GM15510 (cell line): ENCODE results near the gene HAPLN1.

Experiments
- POLR2A ChIP-seq: IDR thresholded peaks from 3 replicates; pipeline ENCODE4 v1.6.1; 2011; ENCODE audit warnings: borderline replicate concordance; ENCODE audit not compliant: insufficient read length; ENCODE audit errors: extremely low read depth

Gene HAPLN1

GRCh38 chr5:83720836-83721537, at the start of gene HAPLN1:
Gene HAPLN1 (minus strand): TSS chr5:83720855. CDS start chr5:83673523, 47,332 bp downstream.
- no peak for TF ChIP-seq POLR2A

GRCh38 chr5:83767409-83767992, 46.8 kb upstream of the HAPLN1 start:
- no peak for TF ChIP-seq POLR2A

GRCh38 chr5:83764101-83764500, 43.4 kb upstream of the HAPLN1 start:
- TF ChIP-seq POLR2A = no peak

GRCh38 chr5:83760579-83760978, 39.9 kb upstream of the HAPLN1 start:
- TF ChIP-seq POLR2A = no peak

GRCh38 chr5:83752700-83753099, 32.0 kb upstream of the HAPLN1 start:
- TF ChIP-seq POLR2A = no peak

- no peak for TF ChIP-seq POLR2A
These were observed 30.5 kb upstream of the HAPLN1 start for GRCh38 chr5:83751201-83751600.

- TF ChIP-seq POLR2A = no peak
These were observed 30.1 kb upstream of the HAPLN1 start for GRCh38 chr5:83750749-83751148.

GRCh38 chr5:83745816-83746215, 25.2 kb upstream of the HAPLN1 start:
- TF ChIP-seq POLR2A = no peak

GRCh38 chr5:83744821-83745220, 24.2 kb upstream of the HAPLN1 start:
- no peak for TF ChIP-seq POLR2A

- no peak for TF ChIP-seq POLR2A
These were observed 21.4 kb upstream of the HAPLN1 start for GRCh38 chr5:83742089-83742488.

GRCh38 chr5:83741571-83741970, 20.9 kb upstream of the HAPLN1 start:
- no peak for TF ChIP-seq POLR2A

- TF ChIP-seq POLR2A = no peak
These were observed 20.1 kb upstream of the HAPLN1 start for GRCh38 chr5:83740741-83741140.

GRCh38 chr5:83731638-83732037, 11.0 kb upstream of the HAPLN1 start:
- no peak for TF ChIP-seq POLR2A

- no peak for TF ChIP-seq POLR2A
These were observed 8.7 kb upstream of the HAPLN1 start for GRCh38 chr5:83729362-83729761.

GRCh38 chr5:83726912-83727311, 6.3 kb upstream of the HAPLN1 start:
- TF ChIP-seq POLR2A = no peak

- TF ChIP-seq POLR2A = no peak
These were observed 4.3 kb upstream of the HAPLN1 start for GRCh38 chr5:83724935-83725334.

GRCh38 chr5:83724001-83724400, 3.3 kb upstream of the HAPLN1 start:
- TF ChIP-seq POLR2A = no peak

GRCh38 chr5:83723031-83723430, 2.4 kb upstream of the HAPLN1 start:
- no peak for TF ChIP-seq POLR2A
